Erythroblast (primary cell): Measurements from ENCODE around the gene C17orf67.

Source experiments
- DNase-seq, 2 experiments: peaks; one replicate each; lab custom pipeline; 2025; lab: John Stamatoyannopoulos, UW
- GATA1 ChIP-seq: IDR thresholded peaks from 2 replicates; pipeline ENCODE4 v1.6.1; 2011; ENCODE audit warnings: low read depth, mild to moderate bottlenecking, control low read depth, low read length, moderate library complexity
- POLR2A ChIP-seq: IDR thresholded peaks from 2 replicates; pipeline ENCODE4 v1.6.1; 2011; ENCODE audit warnings: mild to moderate bottlenecking, low read length

Gene C17orf67

DNA sequence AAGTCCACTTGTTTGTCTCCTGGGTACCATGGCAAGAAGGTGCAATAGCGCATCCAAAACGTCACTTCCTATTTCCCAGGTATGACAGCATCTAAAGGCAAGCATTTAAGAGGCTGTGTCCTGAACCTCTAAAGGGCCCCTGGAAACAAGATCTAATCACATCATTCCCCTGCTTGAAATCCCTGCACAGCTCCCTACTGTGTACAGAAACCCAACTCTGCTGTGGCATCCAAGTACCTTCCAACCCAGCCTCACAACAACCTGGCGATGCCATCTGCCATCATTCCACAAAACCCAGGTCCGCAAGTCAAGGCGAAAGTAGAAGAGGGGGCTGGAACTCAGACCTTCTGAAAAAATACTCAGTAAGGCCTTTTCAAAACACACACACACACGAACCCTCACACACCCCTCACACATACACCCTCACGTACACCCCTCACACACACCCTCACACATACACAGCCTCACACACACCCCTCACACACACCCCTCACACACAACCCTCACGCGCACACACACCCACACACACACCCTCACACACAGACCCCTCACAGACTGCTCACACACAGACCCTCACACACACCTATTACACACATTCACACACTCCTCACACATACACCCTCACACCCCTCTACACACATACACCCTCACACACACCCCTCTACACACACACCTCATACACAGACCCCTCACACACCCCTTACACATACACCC, 24.5 kb downstream of the C17orf67 start:
- TF ChIP-seq GATA1 = no peak
- no peak for TF ChIP-seq POLR2A
- DNase-seq = no peak

GRCh38 chr17:56808503-56808902, 25.2 kb downstream of the C17orf67 start:
- no peak for DNase-seq
- no peak for TF ChIP-seq GATA1
- no peak for TF ChIP-seq POLR2A

- DNase-seq = no peak
- TF ChIP-seq POLR2A (no peak), GATA1 (no peak)
Observed at GRCh38 chr17:56807723-56808122, 26.0 kb downstream of the C17orf67 start.

GRCh38 chr17:56806949-56807348, 26.8 kb downstream of the C17orf67 start:
- TF ChIP-seq GATA1 = no peak
- no peak for TF ChIP-seq POLR2A

GRCh38 chr17:56804454-56804853, 29.3 kb downstream of the C17orf67 start:
- DNase-seq = no peak
- TF ChIP-seq POLR2A (no peak), GATA1 (no peak)

More at GRCh38 chr17:56806949-56807348, 26.8 kb downstream of the C17orf67 start:
- DNase-seq = no peak

- TF ChIP-seq POLR2A = no peak
- no peak for DNase-seq
Observed at GRCh38 chr17:56803071-56803470, 30.6 kb downstream of the C17orf67 start.

DNA sequence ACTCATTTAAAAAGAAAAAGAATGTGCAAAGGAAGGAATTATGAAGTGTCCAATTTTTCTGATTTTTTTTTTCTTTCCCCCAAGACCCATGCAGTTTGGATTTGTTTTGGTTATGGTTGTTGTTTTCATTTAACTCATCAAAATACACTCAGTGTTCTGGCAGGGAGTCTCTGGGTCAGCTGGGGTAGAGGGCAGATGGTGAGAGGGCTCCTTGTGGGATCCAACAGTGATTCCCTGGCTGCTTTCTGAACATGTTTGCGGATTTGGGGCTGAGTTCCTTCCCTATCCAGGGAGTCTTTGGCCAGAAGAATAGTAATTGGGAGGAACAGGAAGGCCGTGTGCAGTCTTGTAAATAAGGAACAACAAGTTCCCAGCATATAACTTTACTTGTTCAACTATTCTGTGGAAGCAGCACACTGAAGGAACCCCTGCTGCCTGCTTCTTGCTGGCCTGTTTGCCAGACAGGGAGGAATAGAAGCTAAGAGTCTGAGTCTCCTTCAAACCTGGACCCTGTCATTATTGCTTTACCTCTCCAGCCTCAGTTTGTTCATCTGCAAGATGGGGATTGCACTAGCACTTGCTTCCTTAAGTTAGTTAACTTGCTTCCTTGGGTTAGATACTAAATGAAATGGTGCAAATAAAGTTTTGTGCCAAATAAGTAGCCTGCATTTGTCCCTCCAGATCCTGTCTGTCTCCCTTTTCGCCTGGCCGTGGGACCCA, 32.1 kb downstream of the C17orf67 start:
- DNase-seq = no peak
- TF ChIP-seq POLR2A (no peak), GATA1 (no peak)

- TF ChIP-seq GATA1 (no peak), POLR2A (no peak)
- no peak for DNase-seq
Observed at GRCh38 chr17:56798916-56799315, 34.8 kb downstream of the C17orf67 start.

DNA sequence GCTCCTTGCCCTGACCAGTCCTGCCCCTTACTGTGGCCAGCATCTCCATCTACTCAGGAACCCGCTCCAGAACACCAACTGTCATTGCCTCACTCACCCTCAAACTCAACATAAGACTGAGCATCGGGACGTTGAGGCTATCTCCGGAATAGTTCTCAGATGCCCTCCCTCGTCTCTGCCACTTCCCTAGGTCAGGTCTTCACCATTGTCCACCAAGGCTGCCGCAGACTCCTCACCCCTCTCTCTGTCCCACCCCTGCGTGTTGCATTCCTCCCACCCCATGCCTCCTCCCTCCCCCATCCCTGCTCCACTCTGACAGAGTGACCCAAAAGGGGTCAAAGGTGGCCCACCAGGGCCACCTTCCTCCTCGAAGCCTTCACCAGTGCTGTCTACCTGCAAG, 37.2 kb downstream of the C17orf67 start:
- DNase-seq = no peak
- no peak for TF ChIP-seq POLR2A
- TF ChIP-seq GATA1 = no peak

DNA sequence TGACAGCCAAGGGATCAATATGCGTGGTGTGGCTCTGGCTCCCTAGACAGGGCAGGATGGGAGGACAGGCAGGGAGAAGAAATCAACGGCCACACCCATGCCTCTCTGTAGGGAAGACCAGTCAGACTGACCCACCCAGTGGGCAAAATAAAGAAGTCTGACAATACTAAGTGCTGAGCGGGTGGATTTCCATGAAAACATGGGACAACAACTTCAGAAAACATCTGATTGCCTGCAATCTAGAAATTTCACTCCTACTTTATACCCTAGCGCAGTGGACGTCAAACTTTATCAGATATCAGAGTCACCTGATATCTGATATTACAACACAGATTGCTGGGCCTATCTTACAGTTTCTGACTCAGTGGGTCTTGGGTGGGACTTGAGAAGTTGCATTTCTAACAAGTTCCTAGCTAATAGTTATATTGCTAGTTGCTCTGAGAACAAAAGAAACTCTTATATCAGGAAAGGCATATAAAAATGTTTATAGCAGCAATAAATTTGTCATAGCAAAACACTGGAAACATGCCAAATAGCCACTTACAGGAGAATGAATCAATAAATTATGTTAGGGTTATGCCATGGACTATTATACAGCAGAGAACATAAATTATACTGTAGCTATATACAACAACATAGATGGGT, 38.4 kb downstream of the C17orf67 start:
- TF ChIP-seq GATA1 (no peak), POLR2A (no peak)
- no peak for DNase-seq

GRCh38 chr17:56793957-56794356, 39.8 kb downstream of the C17orf67 start:
- no peak for TF ChIP-seq POLR2A
- TF ChIP-seq GATA1 = no peak

DNA sequence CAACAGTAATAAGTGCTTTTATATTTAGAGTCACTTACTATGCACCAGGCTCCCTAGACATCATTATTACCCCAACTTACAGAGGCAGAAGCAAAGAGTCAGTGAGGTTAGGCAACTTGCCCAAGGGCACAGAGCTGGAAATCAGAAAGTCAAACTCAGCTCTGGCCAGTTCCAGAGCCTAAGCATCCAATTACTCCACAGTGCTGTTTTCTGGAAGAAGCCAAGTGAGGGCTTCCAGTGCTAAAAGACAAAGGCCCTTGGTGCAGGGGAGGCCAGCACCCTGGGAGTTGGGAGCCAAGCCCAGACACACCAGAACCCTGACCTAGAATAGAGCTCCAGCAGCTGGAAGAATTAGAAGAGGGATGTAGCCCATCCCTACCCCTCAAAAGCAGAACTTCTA, 40.2 kb downstream of the C17orf67 start:
- TF ChIP-seq GATA1 = no peak
- no peak for TF ChIP-seq POLR2A
- DNase-seq = no peak

More at GRCh38 chr17:56793957-56794356, 39.8 kb downstream of the C17orf67 start:
- DNase-seq = no peak

GRCh38 chr17:56792267-56792666, 41.5 kb downstream of the C17orf67 start:
- DNase-seq = no peak
- TF ChIP-seq GATA1 (no peak), POLR2A (no peak)

DNA sequence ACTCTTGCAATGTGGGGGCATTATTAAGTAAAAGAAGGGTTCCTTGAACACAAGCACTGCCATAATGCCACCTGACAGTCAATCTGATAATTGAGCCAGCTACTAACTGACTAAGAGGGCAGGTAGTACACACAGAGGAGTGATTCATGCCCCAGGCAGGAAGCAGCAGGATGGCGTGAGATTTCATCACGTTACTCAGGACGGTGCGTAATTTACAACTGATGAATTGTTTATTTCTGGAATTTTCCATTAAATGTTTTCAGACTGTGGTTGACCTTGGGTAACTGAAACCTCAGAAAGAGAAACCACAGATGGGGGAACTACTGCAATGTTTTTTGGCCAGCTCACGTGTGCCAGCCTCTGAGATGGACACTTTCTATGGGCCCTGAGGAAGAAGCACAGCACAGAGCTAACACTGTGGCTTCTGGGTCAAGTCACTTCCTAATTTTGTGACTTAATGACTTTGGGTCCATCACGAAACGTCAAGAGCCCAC, 46.7 kb downstream of the C17orf67 start:
- TF ChIP-seq GATA1 (no peak), POLR2A (no peak)
- DNase-seq = peak in 1 of 2 experiments; percentile 19
